ENCODE results near the gene PPP1R14C. TPM values are rescaled to one million over a fixed set of nuclear protein-coding genes. Genes with fewer than 3 reads are reported as not detected.

PPP1R14C gene
- polyA plus RNA-seq, 1 donor = 37.9 TPM

GRCh38 chr6:150139533-150139932 lies 3.3 kb upstream of the PPP1R14C start:
- DNase-seq = no peak

GRCh38 chr6:150140236-150140969 lies 2.4 kb upstream of the PPP1R14C start:
- DNase-seq = no peak

- no peak for DNase-seq
Measured at GRCh38 chr6:150142097-150142669, 661 bp upstream of the PPP1R14C start.

GRCh38 chr6:150143516-150144293 lies 861 bp downstream of the PPP1R14C start:
- no peak for DNase-seq

- DNase-seq = no peak
Measured at GRCh38 chr6:150144294-150144868, 1.5 kb downstream of the PPP1R14C start.

- DNase-seq = no peak
Measured at GRCh38 chr6:150145427-150145826, 2.6 kb downstream of the PPP1R14C start.

- DNase-seq = no peak
Measured at GRCh38 chr6:150145830-150146229, 3.0 kb downstream of the PPP1R14C start.

GRCh38 chr6:150146436-150146835 lies 3.6 kb downstream of the PPP1R14C start:
- no peak for DNase-seq

- no peak for DNase-seq
Measured at GRCh38 chr6:150149146-150149545, 6.3 kb downstream of the PPP1R14C start.

- DNase-seq = no peak
Measured at GRCh38 chr6:150150458-150150820, 7.6 kb downstream of the PPP1R14C start.

GRCh38 chr6:150150821-150151646 lies 8.2 kb downstream of the PPP1R14C start:
- no peak for DNase-seq

- DNase-seq = no peak
Measured at GRCh38 chr6:150152891-150153876, 10.3 kb downstream of the PPP1R14C start.

GRCh38 chr6:150153905-150154492 lies 11.2 kb downstream of the PPP1R14C start:
- no peak for DNase-seq

GRCh38 chr6:150156460-150156859 lies 13.6 kb downstream of the PPP1R14C start:
- DNase-seq = no peak

- DNase-seq = no peak
Measured at GRCh38 chr6:150157081-150157480, 14.2 kb downstream of the PPP1R14C start.

GRCh38 chr6:150159757-150160156 lies 16.9 kb downstream of the PPP1R14C start:
- no peak for DNase-seq

- no peak for DNase-seq
Measured at GRCh38 chr6:150163970-150164369, 21.1 kb downstream of the PPP1R14C start.

GRCh38 chr6:150165020-150165702 lies 22.3 kb downstream of the PPP1R14C start:
- DNase-seq = no peak

GRCh38 chr6:150167479-150167873 lies 24.6 kb downstream of the PPP1R14C start:
- no peak for DNase-seq

- DNase-seq = no peak
Measured at GRCh38 chr6:150169181-150169580, 26.3 kb downstream of the PPP1R14C start.
